Measurements from ENCODE around the gene FLYWCH1.

The FLYWCH1 gene, protein sequence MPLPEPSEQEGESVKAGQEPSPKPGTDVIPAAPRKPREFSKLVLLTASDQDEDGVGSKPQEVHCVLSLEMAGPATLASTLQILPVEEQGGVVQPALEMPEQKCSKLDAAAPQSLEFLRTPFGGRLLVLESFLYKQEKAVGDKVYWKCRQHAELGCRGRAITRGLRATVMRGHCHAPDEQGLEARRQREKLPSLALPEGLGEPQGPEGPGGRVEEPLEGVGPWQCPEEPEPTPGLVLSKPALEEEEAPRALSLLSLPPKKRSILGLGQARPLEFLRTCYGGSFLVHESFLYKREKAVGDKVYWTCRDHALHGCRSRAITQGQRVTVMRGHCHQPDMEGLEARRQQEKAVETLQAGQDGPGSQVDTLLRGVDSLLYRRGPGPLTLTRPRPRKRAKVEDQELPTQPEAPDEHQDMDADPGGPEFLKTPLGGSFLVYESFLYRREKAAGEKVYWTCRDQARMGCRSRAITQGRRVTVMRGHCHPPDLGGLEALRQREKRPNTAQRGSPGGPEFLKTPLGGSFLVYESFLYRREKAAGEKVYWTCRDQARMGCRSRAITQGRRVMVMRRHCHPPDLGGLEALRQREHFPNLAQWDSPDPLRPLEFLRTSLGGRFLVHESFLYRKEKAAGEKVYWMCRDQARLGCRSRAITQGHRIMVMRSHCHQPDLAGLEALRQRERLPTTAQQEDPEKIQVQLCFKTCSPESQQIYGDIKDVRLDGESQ

DNA sequence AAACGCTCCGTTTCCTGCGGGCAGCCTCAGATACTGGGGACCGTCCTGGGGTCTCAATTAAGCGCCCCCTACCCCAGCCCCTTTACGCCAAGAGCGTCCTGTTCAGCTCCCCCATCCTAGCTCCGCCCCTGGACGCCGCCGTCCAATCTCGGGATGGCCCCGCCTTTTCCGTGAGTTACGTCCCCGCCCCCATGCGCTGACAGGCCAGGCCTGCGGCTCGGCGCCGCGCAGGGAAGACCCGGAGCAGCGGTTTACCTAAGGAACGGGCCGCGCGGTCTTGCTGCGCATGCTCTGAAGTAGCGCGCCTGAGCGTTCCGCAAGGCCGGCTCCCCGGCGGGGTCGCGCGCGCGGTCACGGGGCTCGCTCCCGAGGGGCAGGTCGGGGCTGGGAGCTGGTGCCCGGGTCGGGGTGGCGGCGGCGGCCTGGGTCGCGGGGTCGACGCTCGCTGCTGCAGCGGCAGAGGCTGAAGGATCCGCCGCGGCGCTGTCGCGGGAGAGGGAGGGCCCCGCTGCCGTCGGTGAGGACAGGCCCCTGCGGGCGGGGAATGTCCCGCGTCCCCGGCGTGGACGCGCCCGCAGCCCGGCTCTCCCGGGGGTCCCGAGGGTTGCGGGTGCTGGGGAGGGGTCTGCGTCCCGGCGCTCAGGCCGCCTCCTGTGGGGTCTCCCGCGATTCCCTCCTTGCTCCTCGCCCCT, at the start of gene FLYWCH1:
Gene FLYWCH1 (plus strand): TSS at position 294 of the 692 bp plus-strand sequence. CDS start 17,755 bp downstream, outside the sequence.
- DNase-seq (ENCODE audit: low read depth), result peak; percentile 99

DNA sequence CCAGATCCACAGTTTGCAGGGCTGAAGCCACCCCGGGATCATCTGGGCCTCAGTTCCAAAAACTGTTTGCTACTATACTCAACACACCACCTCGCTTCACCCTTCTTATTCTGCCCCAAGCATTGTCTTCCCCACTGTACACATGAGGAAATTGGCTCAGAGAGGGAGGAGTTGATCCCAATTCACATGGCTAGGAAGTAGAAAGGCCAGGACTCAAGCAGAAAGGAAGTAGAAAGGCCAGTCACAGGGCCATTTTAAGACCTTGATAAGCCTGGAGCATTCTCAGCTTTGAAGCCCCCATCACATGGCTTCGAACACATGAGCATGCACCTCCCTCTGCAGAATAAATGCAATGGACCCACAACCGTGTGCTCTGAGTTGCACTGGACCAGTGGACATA, 46.1 kb upstream of the FLYWCH1 start:
- DNase-seq (ENCODE audit: low read depth), result no peak

DNA sequence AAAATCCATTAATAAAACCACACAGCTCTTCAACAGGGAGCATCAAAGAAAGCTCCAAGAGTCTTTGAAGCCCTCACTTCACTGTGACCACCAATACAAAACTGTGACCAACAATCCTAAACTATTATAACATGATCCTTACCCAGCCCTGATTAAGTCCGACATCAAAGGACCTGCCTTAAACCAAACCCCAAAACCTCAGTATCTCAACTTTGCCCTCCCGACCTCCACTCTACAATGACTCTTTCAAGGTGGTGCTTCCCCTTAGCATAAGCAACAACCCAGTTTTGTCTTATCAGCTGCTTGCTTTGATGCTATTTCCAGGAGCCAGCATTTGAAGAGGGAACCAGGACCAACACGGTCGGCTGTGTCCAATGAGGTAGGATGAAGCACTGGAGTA, 45.3 kb upstream of the FLYWCH1 start:
- no peak for DNase-seq (ENCODE audit: low read depth)

GRCh38 chr16:2867661-2867986, 44.1 kb upstream of the FLYWCH1 start:
- no peak for DNase-seq (ENCODE audit: low read depth)

- peak; percentile 93 for DNase-seq (ENCODE audit: low read depth)
Observed at GRCh38 chr16:2867987-2868789, 43.5 kb upstream of the FLYWCH1 start.

DNA sequence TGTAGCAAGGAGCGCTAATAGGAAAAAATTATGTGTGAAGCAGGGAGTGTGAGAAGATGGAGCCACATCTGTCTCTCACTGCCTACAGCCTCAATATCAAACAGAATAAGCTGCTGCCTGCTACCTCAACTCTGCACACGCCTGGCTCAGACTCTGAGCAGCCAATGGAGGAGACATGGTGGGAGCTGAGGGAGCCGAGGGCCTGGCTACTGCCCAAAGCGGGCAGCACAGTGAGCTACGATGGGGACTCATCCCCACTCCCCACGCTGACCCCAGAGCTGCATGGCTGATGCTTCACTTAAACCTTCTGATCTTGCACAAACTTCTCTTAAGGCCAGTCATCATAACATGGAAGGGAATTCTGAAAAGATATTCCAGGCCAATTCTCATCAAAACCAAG, 39.8 kb upstream of the FLYWCH1 start:
- DNase-seq (ENCODE audit: low read depth), result no peak

DNA sequence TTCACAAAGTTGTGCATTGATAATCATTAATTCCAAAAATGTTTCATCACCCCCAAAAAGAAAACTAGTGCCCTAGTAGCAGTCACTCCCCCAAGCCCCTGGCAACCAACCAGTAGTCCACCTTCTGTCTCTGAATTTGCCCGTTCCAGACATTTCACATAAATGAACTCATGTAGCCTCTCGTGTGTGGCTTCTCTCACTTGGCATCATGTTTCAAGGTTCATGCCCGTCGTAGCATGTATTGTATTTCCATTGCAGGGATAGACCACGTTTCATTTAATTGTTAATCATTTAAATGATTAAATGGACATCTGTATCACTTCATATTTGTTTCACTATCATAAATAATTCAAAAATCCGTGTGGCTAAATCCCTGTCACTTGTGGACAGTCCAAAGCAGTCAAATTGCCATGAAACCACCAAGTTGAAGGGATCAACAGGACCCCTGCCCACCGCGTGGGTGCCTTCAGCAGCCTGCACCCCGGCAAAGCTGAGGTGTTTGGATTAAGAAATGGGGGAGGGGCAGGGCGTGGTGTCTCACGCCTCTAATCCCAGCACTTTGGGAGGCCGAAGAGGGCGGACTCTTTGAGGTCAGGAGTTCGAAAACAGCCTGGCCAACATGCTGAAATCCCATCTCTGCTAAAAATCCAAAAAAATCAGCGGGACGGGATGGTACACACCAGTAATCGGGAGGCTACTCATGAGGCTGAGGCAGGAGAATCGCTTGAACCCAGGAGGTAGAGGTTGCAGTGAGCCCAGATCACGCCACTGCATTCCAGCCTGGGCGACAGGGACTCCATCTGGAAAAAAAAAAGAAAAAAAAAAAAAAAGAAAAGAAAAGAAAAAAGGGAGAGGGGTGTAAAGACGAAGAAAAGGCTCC, 37.5 kb upstream of the FLYWCH1 start:
- DNase-seq (ENCODE audit: low read depth), result no peak

DNA sequence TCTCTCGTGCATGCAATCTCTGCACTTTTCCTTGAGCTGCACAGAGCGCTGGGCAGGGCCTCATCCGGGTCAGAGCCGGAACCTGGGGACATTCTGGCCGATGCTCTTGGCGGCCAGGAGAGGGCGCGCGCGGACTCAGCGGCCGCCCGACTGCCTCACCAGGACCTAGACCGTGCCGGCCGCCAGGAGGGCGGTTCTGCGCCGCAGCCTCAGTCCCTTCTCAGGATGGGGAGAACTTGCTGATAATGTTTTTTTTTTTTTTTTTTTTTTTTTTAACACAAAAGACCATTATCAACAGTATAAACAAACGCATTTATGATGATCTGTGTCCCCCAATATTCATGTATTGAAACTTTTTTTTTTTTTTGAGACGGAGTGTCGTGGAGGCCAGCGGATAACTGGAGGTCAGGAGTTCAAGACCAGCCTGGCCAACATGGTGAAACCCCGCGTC, 36.8 kb upstream of the FLYWCH1 start:
- DNase-seq (ENCODE audit: low read depth), result peak; percentile 65

DNA sequence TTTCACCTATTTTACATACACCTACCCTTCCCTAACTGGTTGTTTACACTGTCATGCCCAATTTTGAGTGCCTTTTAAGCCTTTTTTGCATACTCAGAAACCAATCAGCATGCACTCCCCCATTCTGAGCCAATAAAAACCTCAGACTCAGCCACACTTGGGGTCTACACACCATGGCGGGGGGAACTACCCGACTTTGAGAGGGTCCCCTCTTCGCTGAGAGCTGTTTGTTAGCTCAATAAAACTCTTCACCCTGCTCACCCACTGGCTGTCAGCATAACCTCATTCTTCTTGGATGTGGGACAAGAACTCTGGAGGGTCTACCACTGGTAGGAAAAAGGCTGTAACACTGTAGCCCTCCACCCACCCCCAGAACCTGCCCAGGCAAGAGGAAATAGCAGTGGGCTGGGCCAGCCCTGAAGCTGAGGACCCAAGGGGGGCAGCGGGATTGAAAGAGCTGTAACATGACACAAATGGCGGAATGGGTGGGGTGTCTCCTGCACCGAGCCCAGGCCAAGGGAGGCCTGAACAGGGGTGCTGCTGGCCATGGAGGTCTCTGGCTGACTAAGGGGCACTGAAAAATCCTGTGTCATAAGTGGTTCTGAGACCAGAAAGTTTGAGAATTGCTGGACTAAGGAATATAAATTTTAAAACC, 31.8 kb upstream of the FLYWCH1 start:
- no peak for DNase-seq (ENCODE audit: low read depth)

GRCh38 chr16:2881783-2882649, 29.7 kb upstream of the FLYWCH1 start:
- no peak for DNase-seq (ENCODE audit: low read depth)

- DNase-seq (ENCODE audit: low read depth), result peak; percentile 99
Observed at GRCh38 chr16:2882650-2883457, 28.9 kb upstream of the FLYWCH1 start, which contains the start of gene FLYWCH2. Gene FLYWCH2 (plus strand): TSS chr16:2883215. CDS start chr16:2896450, 13,235 bp downstream.

DNA sequence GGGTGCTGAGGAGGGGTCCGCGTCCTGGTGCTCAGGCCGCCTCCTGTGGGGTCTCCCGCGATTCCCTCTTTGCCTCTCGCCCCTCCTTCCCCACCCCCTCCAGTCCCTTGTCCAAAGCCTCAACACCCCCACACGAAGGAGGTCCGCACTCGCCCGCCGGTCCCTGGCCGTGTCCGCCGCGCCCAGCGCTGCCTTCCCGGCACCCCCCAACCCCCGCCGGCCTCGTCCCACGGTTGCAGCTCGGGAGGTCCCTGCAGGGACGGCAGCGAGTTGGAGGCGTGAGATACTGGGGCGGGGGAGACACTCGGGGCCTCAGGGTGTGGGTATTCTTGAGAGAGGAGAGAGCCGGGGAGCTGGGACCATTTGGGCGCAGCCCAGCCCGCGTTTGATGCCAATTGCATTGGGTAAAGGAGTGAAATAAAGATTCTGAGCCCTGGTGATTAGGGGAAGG, 28.2 kb upstream of the FLYWCH1 start:
- DNase-seq (ENCODE audit: low read depth), result peak; percentile 23

- no peak for DNase-seq (ENCODE audit: low read depth)
Observed at GRCh38 chr16:2884041-2884451, 27.7 kb upstream of the FLYWCH1 start.

DNA sequence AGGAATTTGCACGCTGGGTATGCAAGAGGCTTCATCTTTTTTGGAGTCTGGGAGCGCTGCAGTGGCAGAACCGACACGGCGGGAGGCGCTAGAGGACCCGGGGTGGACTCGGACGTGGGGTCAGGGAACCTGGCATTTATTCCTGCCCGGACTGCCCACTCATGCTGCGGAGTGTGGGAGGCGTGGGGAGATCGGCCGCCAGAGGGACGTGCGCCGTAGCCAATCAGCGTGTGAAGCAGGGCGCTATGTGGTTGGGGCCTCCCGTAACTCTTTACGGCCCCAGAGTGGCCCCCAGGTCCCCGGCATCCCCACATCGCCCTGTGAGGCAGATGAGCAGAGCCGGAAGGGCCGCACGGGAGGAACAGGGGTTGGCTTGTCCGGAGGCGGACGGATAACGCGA, 17.5 kb upstream of the FLYWCH1 start:
- no peak for DNase-seq (ENCODE audit: low read depth)

DNA sequence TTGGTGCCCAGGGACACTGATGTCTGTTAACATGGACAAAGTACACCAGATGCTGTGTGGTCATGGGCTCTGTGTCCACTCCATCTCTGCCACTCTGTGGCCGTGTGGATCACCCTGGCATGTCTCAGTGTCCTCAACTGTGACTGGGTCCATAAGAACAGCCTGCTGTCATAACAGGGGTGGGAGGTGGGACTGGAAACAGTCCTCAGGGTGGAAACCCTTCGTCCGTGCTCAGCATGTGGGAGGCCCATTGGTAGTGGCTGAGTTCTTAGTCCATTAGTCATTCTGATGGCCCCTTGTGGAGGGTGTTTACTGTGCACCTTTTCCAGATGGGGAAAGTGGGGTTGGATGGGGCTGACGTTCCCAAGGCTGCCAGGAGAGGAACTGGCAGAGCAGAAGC, 15.9 kb upstream of the FLYWCH1 start:
- DNase-seq (ENCODE audit: low read depth), result peak; percentile 69

GRCh38 chr16:2896480-2897010, 15.2 kb upstream of the FLYWCH1 start:
- DNase-seq (ENCODE audit: low read depth), result no peak

DNA sequence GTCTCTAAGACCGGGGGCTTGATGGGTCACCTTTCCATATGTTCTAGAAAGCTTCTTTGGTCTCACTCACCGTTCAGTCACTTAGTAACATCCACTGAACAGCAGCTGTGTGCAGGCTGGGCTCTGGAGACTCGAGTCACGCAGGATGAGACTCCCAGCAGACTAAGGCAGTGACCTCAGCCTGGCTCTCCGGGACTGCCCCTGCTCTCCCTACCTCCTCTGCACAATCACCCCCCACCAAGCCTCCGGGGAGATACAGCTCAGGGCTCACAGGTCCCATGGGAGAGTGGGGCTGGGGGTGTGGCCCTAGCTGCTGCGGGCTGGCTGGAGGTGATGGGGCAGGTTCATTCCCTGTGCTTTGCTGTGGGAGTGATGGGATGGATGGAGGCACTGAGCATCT, 14.6 kb upstream of the FLYWCH1 start:
- DNase-seq (ENCODE audit: low read depth), result peak; percentile 21

All from iris pigment epithelial cell (primary cell).